Upper lobe of left lung (tissue), 4 donors: ENCODE measurements around the gene SPSB1.

ENCODE experiments used
- CTCF ChIP-seq, 6 experiments: fragments of 450-650 bp in 4 of 6; fragments of 200-600 bp in 2 of 6; sonication (generic) in 2 of 6; IDR thresholded peaks; one replicate each; pipeline ENCODE4 v1.5.1; 2016 to 2019; ENCODE audit warnings: antibody characterized with exemption in 6 of 6
- EP300 ChIP-seq, 4 donors: sonication (generic); formaldehyde crosslinking; IDR thresholded peaks; one replicate each; pipeline ENCODE4 v1.5.1; 2017; ENCODE audit warnings: antibody characterized with exemption in 4 of 4, control low read depth in 2 of 4
- POLR2A ChIP-seq, 4 donors: fragments of 450-650 bp; IDR thresholded peaks; one replicate each; pipeline ENCODE4 v1.5.1; 2016 to 2017; ENCODE audit warnings: antibody characterized with exemption in 4 of 4, mild to moderate bottlenecking in 2 of 4
- POLR2AphosphoS5 ChIP-seq, 2 donors: sonication (generic); formaldehyde crosslinking; IDR thresholded peaks; one replicate each; pipeline ENCODE4 v1.5.1; 2017; ENCODE audit warnings: antibody characterized with exemption in 2 of 2

- no peak for TF ChIP-seq POLR2A (IDR thresholded peaks at IDR 0.05)
- no peak for TF ChIP-seq CTCF (IDR thresholded peaks at IDR 0.05)
- TF ChIP-seq POLR2AphosphoS5 (IDR thresholded peaks at IDR 0.05): no peak
- TF ChIP-seq EP300 (IDR thresholded peaks at IDR 0.05): no peak
Measured at GRCh38 chr1:9382643-9383491, 90.2 kb downstream of the SPSB1 start.
